Measurements from ENCODE around the gene GNAO1.

Gene GNAO1

DNA sequence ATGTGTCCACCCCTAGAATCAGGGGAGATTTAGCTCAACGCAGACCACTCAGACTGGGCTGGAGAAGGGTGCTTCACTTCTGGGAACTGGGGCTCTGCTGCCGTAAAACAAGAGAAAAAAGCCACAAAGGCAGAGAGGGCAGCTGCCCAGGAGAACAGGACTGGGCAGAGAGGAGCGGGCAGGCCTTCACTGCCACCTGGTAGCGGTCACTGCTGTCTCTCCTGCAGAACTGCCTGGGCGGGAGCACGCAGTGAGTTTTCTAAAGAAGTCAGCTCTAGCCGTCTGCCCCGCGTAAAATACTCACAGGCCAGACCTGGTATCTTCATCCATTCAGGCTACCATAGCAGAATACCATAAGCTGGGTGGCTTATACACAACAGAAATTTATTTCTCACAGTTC, 130.3 kb downstream of the GNAO1 start:
- Histone ChIP-seq H3K9me2 (replicated peaks; ENCODE audit: insufficient read depth, low read length) (no peaks in the 10 kb centered on the region), H3K9me3 (replicated peaks; ENCODE audit: insufficient read depth, low read length) (no peaks in the 10 kb centered on the region), H3K79me2 (ENCODE audit: low read length) (no peaks in the 10 kb centered on the region), H3K9ac (ENCODE audit: low read length) (no peak overlapping the region), H3K4me3 (ENCODE audit: low read length) (no peak overlapping the region), H3K4me1 (ENCODE audit: low read length) (no peaks in the 10 kb centered on the region), H4K20me1 (ENCODE audit: insufficient read depth, low read length) (no peaks in the 10 kb centered on the region), H3F3A (ENCODE audit: insufficient read depth, low read length) (no peaks in the 10 kb centered on the region), H3K27me3 (replicated peaks; ENCODE audit: insufficient read depth, low read length) (no peaks in the 10 kb centered on the region), H2AFZ (ENCODE audit: low read length) (no peak overlapping the region), H3K4me2 (ENCODE audit: low read depth, low read length) (no peak overlapping the region), H3K36me3 (replicated peaks; ENCODE audit: insufficient read depth, low read length) (no peaks in the 10 kb centered on the region), H3K27ac (ENCODE audit: low read length) (no peak overlapping the region)
- no peak for DNase-seq
- no peak for TF ChIP-seq CTCF (IDR thresholded peaks at IDR 0.05; ENCODE audit: low read length)
- TF ChIP-seq EZH2phosphoT487 (IDR thresholded peaks at IDR 0.05; ENCODE audit: low read length): no peak
- no peak for TF ChIP-seq EZH2 (optimal IDR thresholded peaks at IDR 0.05; ENCODE audit: low read depth, low read length)

GRCh38 chr16:56324406-56324805, 133.1 kb downstream of the GNAO1 start:
- H3K36me3 ChIP-seq (replicated peaks; ENCODE audit: insufficient read depth, low read length): no peaks in the 10 kb centered on the region
- no peak overlapping the region for H3K27ac ChIP-seq (ENCODE audit: low read length)
- no peaks in the 10 kb centered on the region for H3K9me3 ChIP-seq (replicated peaks; ENCODE audit: insufficient read depth, low read length)
- no peak overlapping the region for H3K4me2 ChIP-seq (ENCODE audit: low read depth, low read length)
- H3K27me3 ChIP-seq (replicated peaks; ENCODE audit: insufficient read depth, low read length): peaks cover 1% of the 10 kb centered on the region; the same call in 1 of the 2 replicates
- H3F3A ChIP-seq (ENCODE audit: insufficient read depth, low read length): no peaks in the 10 kb centered on the region
- H3K4me1 ChIP-seq (ENCODE audit: low read length): no peaks in the 10 kb centered on the region
- no peak for DNase-seq
- H3K79me2 ChIP-seq (ENCODE audit: low read length): no peaks in the 10 kb centered on the region
- no peak for TF ChIP-seq CTCF (IDR thresholded peaks at IDR 0.05; ENCODE audit: low read length)
- no peak for TF ChIP-seq EZH2 (optimal IDR thresholded peaks at IDR 0.05; ENCODE audit: low read depth, low read length)
- TF ChIP-seq EZH2phosphoT487 (IDR thresholded peaks at IDR 0.05; ENCODE audit: low read length): no peak
- no peaks in the 10 kb centered on the region for H4K20me1 ChIP-seq (ENCODE audit: insufficient read depth, low read length)
- H2AFZ ChIP-seq (ENCODE audit: low read length): no peak overlapping the region
- H3K9ac ChIP-seq (ENCODE audit: low read length): no peak overlapping the region
- H3K9me2 ChIP-seq (replicated peaks; ENCODE audit: insufficient read depth, low read length): no peaks in the 10 kb centered on the region
- H3K4me3 ChIP-seq (ENCODE audit: low read length): no peak overlapping the region

- Histone ChIP-seq H4K20me1 (ENCODE audit: insufficient read depth, low read length) (no peaks in the 10 kb centered on the region), H3K9me3 (replicated peaks; ENCODE audit: insufficient read depth, low read length) (no peaks in the 10 kb centered on the region), H3K27ac (ENCODE audit: low read length) (no peak overlapping the region), H3K9ac (ENCODE audit: low read length) (no peak overlapping the region), H3K4me3 (ENCODE audit: low read length) (no peak overlapping the region), H3K36me3 (replicated peaks; ENCODE audit: insufficient read depth, low read length) (no peaks in the 10 kb centered on the region), H3K4me1 (ENCODE audit: low read length) (no peaks in the 10 kb centered on the region), H3K79me2 (ENCODE audit: low read length) (no peaks in the 10 kb centered on the region), H3F3A (ENCODE audit: insufficient read depth, low read length) (no peaks in the 10 kb centered on the region), H3K27me3 (replicated peaks; ENCODE audit: insufficient read depth, low read length) (peaks cover 7% of the 10 kb centered on the region; the same call in 1 of the 2 replicates), H2AFZ (ENCODE audit: low read length) (no peak overlapping the region), H3K9me2 (replicated peaks; ENCODE audit: insufficient read depth, low read length) (no peaks in the 10 kb centered on the region), H3K4me2 (ENCODE audit: low read depth, low read length) (no peak overlapping the region)
- DNase-seq: no peak
- TF ChIP-seq EZH2phosphoT487 (IDR thresholded peaks at IDR 0.05; ENCODE audit: low read length): no peak
- no peak for TF ChIP-seq CTCF (IDR thresholded peaks at IDR 0.05; ENCODE audit: low read length)
- no peak for TF ChIP-seq EZH2 (optimal IDR thresholded peaks at IDR 0.05; ENCODE audit: low read depth, low read length)
These were observed 134.7 kb downstream of the GNAO1 start for GRCh38 chr16:56325956-56326355.

Measured in MM.1S (cell line).